CD4-positive, alpha-beta T cell treated with Interleukin-1 beta for 1 hour (primary cell): ENCODE results near the gene ARL6.
A peak's percentile ranks its signal among the peaks of the same experiment; 100 is the strongest.

Experiments used
- DNase-seq, 2 donors: peaks; one replicate each; pipeline ENCODE4 v3.0.0-alpha.2; 2020 to 2022

Gene ARL6, protein sequence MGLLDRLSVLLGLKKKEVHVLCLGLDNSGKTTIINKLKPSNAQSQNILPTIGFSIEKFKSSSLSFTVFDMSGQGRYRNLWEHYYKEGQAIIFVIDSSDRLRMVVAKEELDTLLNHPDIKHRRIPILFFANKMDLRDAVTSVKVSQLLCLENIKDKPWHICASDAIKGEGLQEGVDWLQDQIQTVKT

GRCh38 chr3:97764407-97765238 is at the start of gene ARL6:
Gene ARL6, plus strand, starts transcription at chr3:97764758. Its CDS starts 3,350 bp downstream, at chr3:97768108.
- peak; percentile 62 to 69 for DNase-seq

DNA sequence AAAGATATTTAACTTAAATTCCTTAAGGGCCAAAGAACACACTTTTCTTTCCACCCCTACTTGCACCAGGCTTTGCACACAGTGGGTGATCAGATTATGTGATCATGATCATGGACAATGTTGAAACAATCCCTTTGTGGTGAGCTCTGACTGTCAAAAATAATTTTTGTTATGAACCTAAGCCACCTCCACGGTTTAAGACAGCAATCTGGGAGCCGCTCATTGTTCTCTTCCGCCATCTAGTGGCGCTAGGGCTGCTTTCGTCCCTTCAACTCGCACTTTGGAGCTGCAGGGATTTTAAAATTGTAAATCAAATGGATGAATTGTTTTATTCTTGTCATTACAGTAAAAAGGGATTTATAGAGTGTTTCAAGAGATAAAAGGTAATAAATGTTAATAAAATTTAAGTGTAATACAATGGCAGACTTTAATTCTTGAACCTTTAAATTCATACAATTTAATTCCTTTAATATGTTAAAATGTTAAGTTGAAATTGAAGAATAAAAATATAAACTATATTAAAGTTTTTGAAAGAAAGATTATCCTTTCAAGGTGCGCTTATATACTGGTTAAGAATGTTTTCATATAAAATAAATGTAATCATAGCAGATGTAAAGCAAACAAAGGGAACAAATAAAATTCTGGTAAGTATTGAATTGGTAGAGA is 45.3 kb upstream of the ARL6 start:
- DNase-seq: peak; percentile 48 to 60

GRCh38 chr3:97720417-97720816 is 44.1 kb upstream of the ARL6 start:
- DNase-seq: no peak

GRCh38 chr3:97721446-97721845 is 43.1 kb upstream of the ARL6 start:
- no peak for DNase-seq

DNA sequence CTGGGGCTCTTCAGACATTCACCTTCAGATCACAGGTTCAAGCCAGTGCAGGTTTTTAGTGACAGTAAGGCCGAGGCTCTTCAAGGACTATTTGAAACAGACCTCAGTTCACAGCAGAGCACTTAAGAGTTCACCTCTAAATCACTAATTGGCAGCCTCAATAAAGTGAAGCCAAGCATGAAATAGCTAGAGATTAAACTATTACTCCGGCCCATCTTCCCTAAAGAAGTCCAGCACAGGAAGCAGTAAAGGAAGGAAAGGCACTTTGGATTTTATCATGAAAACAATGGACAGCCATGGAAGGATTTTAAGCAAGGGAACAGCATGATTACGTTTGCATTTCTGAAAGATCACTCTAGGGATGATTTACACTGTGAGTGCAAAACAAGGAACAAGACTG is 27.6 kb upstream of the ARL6 start:
- no peak for DNase-seq

DNA sequence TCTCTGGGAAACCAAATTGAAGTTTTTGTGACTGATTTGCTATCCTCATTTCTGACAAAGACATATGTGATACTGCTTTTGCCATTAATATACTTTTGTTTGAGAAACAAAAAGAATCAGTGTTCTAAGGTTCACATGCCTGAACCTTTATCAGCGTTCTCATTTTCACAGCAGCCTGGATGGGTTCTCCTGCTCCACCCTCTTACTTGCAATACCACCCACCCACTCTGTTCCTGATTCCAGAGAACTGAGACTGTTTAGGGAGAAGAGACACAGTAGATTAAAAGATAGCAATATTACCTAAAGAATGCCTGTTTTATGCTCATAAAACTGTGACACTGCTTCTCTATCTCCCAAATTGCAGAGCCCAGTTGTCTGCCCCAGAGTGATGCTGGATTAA is 25.8 kb upstream of the ARL6 start:
- DNase-seq: no peak

- DNase-seq: no peak
Measured at GRCh38 chr3:97742036-97742435, 22.5 kb upstream of the ARL6 start.

DNA sequence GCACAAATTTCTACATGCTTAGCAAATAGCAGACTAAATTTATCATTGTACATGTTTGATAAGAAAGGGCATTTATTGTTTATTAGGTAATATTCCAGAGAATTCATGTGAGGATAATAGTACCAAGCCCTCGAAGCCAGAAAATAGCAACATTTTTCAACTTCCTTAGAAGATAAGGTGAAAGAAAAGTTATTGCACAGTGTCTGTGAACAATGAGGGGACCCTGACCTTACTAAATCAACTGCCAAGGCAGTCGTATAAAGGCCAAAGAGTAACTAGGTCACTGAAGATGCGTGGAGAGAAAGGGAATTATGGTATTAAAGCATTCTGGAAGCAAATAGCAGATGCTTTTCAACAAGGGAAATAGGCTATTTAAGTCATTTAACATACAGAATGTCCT is 20.3 kb upstream of the ARL6 start:
- DNase-seq: no peak

GRCh38 chr3:97763586-97764406 is 762 bp upstream of the ARL6 start:
- no peak for DNase-seq

GRCh38 chr3:97765336-97765735 is 778 bp downstream of the ARL6 start:
- DNase-seq: no peak

DNA sequence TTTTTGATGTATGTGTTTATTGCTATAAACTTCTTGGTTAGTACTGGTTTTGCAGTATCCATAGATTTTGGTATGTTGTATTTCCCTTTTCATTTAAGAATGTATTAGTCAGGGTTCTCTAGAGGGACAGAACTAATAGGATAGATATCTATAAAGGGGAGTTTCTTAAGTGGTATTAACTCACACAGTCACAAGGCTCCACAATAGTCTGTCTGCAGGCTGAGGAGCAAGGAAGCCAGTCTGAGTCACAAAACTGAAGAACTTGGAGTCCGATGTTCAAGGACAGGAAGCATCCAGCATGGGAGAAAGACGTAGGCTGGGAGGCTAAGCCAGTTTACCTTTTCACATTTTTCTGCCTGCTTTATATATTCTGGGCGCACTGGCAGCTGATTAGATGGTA is 8.4 kb downstream of the ARL6 start:
- no peak for DNase-seq

DNA sequence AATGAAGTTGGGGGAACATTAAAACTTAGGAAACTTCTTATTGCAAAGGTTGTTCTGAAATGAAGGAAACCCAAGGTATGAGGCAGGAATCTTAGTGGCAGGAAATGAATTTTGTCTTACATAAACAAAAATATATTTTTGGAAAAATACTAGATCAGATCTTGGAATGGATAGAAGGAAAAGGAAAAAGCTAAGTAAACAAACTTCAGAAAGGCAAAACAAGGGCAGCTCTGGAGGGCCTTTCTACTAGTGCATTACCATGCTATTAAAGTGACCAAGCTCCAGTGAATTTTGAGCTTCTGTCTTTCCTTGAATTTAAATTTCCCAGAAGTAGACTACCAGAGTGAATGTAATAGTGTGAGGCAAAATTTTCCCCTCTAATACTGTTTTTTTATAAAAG is 13.6 kb downstream of the ARL6 start:
- DNase-seq: no peak

GRCh38 chr3:97793420-97794019 is 29.0 kb downstream of the ARL6 start:
- peak in 1 of 2 donors; percentile 69 for DNase-seq

- DNase-seq: no peak
Measured at GRCh38 chr3:97795951-97796350, 31.4 kb downstream of the ARL6 start.

- DNase-seq: no peak
Measured at GRCh38 chr3:97804471-97804870, 39.9 kb downstream of the ARL6 start.

DNA sequence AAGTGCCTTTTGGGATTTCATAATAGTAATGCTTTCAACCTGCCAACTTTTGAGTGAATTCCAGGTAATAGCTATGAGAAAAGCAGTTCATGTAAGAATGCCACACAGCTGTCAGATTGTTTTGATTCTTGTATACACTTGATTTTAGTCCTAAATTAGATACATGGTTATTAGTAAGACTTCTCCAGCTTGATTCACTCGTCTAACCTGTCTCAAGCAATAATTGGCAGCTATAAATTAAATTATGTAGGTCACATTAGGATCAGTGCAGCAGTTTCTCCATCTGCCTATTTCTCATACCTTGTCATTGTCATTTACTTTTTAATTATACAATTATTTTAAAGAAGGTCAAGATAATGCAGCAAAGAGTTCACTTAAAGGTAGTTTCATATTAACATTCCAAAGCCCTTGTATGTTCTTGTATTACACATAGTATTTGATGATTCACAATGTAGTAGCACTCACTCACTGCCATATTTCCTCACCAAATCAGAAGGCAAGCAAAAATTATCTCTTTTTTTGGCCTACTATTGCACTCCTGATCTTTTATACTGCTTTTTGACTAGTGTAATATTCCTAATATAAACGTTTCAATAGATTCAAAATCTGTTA is 46.3 kb downstream of the ARL6 start:
- no peak for DNase-seq

DNA sequence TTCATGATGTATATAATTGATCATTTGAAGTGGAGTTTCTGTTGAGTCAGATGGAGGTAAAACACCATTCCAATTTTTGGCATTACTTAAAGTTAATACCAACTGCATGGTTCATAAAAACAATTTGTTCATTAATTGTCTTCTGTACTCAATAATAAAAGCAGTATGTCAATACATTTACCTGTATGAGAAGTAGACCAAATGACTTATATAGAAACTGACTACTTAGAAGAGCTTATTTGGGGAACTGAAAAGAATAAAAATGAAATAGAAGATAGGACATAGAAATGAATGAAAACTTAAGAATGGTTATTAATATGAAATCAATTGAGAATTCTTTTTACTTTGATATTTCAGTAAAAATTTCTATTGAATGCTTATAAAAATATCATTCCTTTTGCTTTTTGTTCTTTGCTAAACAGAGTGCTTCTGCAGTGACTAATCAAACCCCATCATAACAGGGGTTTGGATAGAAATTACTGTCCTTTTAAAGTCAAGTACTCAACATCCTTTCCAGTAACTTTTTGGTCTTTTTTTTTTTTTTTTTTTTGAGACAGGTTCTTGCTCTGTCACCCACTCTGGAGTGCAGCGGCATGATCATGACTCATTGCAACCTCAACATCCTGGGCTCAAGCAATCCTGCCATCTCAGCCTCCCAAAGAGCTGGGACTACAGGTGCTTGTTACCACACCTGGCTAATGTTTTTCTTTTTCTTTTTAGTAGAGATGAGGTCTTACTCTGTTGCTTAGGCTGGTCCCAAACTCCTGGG is 50.8 kb downstream of the ARL6 start:
- DNase-seq: peak; percentile 7

DNA sequence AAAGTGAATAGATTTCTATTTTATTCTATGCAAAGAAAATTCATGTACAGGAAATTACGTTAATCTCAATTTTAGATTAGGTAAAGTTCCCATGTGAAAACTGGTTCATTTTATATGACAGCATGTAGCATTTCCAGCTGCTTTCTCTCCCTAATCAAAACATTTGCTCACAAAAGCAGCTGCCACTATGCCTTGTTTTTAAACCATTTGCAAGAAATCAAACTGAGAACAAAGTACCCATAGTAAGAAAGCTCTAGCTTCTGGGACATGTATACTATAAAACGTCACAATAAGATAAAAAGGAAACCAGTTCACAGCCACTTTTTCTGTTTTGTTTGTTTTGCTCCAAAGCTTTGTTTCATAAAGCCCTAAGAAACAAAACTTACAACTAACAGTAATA is 52.3 kb downstream of the ARL6 start:
- no peak for DNase-seq

DNA sequence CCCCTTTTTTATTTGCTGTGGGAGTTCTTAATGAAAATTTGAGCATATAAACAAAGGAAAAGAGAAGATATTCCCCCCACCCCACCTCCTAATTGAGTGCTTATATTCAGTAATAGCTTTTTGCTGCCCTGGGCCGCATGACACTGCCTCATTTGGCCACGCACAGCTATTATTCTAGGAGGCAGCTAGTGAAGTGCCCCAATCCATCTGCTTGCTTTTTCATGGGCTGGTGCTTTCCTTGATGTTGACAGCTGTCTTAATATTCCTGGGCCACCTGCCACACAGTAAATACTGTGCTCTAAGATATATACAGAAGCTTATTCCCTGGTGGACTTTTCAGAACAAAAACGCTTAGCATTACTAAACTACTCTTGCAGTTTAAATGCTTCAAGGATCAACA is 53.4 kb downstream of the ARL6 start:
- no peak for DNase-seq

GRCh38 chr3:97820780-97821179 is 56.2 kb downstream of the ARL6 start:
- no peak for DNase-seq

DNA sequence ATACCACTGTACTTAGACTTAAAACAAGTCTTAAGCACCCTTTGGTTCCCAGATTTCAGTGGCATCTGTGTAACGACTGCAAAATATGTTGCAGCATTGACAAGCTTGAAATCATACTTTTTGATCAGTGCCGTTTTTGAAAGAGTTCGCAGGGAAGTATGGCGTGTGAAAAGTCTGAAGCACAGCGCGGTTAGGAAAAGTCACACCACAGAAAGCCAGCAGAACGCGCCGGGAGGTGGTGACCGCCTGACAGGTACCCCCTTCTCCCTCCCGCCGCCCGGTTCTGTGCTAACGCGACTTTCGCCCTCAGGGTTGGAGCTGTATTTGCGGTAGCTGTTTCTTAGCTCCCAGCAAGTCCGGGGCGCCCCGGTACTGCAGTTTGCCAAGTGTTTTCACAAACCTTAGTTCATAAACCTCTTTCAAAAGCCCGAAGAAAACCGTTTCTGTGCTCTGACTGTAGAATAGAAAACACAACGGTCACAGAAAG is 56.8 kb downstream of the ARL6 start:
- DNase-seq: no peak
